ENCODE results near the gene TMEM266.
"Not testable (repeated sequence)": the region's sequence is repeated elsewhere in the genome, so short reads cannot be mapped to it uniquely, and the experiment has no call there.

The TMEM266 gene

DNA sequence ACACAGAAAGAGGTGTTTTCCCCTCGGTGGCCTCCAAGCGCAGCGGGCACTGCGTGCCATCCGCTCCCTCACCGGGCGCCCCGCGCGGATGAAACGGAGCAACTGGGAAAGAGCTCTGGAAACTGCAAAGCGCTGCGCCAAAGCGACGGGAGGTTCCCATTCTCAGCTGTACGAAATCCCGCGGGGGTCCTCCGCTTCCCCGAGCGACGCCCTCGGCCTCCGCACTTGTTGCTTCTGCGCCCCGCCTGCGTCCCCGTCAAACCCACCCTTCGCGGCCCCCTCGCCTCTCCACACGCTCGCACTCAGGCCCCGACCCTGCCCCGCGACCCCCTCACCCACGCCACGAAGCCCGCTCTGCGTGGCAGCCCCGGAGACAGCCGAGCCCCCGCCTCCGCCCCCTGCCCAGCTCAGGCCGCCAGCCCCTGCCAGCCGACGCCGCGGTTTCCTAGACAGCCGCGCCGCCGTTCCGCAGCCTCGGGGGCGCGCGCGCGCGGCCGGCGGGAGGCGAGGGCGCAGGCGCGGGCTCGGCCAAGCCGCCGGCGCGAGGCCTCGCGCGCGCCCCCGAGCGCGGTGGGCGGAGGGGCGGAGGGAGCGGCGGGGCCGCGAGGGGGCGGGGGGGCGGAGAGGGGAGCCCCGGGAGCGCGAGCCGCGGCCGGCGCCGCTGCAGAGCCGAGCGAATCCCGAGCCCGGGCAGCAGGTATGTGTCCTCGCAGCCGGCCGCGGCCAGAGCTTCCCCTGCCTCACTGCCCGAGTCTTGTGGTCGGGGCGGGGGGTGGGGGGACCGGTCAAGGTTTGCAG is at the start of gene TMEM266:
TSS of gene TMEM266 (plus strand) at position 666 of the 798 bp plus-strand sequence. CDS start 74,279 bp downstream, outside the sequence.
- DNase-seq: no peak

DNA sequence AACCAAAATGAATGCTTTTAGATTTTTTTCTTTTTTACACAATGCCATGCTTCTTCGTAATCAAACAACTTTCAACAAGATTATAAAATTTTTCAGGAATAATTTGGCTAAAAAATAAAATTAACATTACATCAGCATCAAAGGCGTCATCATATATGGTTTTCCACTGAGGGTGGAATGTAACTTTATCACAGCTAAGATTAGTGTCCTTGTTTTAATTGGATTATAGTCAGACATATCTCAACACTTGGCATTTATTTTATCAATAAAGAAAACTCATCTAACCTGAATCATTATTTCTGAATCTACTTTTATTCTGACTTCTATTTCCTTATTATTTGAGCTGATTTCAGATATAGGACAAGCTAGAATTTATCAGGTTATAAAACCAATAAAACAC is 49.2 kb upstream of the TMEM266 start:
- no peak for DNase-seq

- no peak for DNase-seq
Measured at GRCh38 chr15:76011627-76012551, 47.9 kb upstream of the TMEM266 start, which contains the start of gene NRG4. Gene NRG4 (minus strand): TSS chr15:76012424. CDS start chr15:76011230, 1,194 bp downstream.

DNA sequence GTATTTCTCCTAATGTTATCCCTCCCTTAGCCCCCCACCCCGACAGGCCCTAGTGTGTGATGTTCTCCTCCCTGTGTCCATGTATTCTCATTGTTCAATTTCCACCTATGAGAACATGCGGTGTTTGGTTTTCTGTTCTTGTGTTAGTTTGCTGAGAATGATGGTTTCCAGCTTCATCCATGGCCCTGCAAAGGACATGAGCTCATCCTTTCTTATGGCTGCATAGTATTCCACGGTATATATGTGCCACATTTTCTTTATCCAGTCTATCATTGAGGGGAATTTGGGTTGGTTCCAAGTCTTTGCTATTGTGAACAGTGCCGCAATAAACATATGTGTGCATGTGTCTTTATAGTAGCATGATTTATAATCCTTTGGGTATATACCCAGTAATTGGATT is 46.3 kb upstream of the TMEM266 start:
- DNase-seq: not testable (repeated sequence)

GRCh38 chr15:76024021-76024768 is 35.6 kb upstream of the TMEM266 start:
- no peak for DNase-seq

- DNase-seq: no peak
Measured at GRCh38 chr15:76032046-76032445, 27.7 kb upstream of the TMEM266 start.

- DNase-seq: no peak
Measured at GRCh38 chr15:76033438-76033837, 26.3 kb upstream of the TMEM266 start.

GRCh38 chr15:76034111-76034510 is 25.7 kb upstream of the TMEM266 start:
- no peak for DNase-seq

- DNase-seq: no peak
Measured at GRCh38 chr15:76035593-76035992, 24.2 kb upstream of the TMEM266 start.

DNA sequence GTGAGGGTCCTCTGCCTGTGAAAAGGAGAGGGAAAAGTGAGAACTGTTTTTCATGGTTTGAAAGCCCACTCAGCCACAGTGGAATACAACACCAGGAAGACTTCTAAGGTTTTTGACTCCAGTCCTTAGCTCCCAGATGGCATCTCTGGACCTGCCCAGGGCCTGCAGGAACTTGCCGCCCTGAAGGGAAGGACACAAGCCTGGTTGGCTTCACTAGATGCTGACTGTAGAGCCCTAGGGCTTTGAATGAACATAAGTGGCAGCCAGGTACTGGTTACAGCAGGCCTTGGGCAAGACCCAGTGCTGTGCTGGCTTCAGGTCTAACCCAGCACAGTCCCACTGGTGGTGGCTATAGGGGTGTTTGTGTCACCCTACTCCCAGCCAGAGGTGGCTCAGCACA is 21.3 kb upstream of the TMEM266 start:
- no peak for DNase-seq

GRCh38 chr15:76054201-76054600 is 5.6 kb upstream of the TMEM266 start:
- not testable (repeated sequence) for DNase-seq

DNA sequence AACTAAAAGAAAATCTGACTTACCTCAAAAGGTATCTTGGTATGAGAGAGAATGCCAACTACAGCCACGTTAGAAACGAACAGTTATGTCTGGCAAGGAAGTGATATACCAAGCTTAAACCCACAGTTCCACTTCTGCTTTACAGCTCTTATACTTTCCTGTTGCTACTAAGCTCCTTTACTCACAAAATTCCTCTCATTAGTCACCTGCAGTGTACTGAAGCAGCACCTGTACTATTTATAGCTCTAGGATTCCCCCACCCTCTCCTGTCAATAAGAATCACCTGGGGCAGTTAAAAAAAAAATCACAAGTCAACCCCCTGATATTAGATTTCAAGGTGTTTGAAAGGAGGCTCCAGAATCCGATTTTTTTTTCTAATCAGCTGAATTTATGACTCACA is 2.9 kb upstream of the TMEM266 start:
- DNase-seq: no peak

DNA sequence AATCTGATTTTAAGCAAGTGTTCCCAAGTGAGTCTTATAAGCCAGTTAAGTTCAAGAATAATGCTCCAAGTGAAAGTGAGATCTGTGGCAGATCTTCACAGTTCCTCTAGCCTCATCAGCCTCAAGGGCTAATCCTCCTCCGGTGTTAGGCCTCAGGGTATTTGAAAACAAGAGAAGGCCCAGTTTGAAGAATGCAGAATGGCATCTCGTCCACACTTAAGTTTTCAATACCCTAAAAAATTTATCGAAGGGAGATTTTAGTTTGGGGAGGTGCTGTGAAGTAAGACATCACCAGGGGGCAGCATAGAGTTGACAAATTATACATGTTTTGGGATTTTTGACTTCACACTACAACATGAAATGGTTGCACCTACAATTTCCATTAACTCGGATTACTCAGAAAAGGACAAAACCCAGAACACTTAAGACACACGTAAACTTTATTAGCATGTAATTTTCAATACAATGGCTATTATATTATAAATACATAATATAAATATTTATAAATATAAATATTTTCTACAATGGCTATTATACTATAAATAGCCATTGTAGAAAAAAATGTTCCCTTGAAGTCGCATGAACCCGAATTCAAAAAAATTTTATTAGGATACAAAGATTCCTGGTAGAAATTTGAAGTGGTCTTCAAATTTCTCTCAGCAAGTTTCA is 2.3 kb upstream of the TMEM266 start:
- DNase-seq: peak; percentile 41

GRCh38 chr15:76058714-76059319 is 968 bp upstream of the TMEM266 start:
- DNase-seq: no peak

- no peak for DNase-seq
Measured at GRCh38 chr15:76060118-76060989, 569 bp downstream of the TMEM266 start.

GRCh38 chr15:76061700-76062099 is 1.9 kb downstream of the TMEM266 start:
- DNase-seq: no peak

DNA sequence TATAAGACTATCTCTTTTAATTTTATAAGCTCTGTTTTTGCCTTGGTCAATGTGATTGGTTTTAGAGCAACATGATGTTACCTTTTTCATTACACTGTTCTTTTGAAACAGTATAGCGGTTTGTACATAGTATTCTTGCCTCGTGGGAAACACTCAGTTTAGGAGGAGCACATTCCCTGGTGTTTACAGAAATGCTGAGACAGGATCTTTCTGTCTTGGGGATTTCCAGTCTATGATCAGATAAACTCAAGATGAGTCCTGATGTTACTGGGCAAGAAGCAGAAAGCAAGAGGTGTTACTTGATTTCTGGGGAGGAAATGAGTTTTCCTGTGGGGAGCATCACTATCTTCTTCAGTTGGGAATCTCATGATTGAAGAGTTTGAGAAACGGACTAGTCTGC is 2.5 kb downstream of the TMEM266 start:
- DNase-seq: no peak

DNA sequence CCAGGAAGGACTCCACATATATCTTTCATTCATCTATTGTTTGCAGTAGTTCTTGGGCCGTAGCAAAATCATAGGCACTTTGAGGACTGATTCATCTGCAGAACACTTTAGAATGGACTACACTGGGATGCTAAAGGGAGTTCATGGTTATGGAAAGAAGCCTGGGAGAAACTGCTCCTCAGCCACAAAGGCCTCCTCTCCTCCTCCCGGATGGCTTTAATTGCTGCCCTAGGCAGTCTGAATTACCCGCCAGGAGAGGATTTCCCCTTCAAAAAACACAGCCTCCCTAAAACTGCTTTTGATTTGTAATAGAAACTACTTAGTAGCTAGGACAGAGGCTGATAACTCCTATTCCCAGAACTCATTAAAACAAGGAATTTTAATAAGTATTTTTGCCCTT is 4.6 kb downstream of the TMEM266 start:
- DNase-seq: no peak

GRCh38 chr15:76065245-76065644 is 5.5 kb downstream of the TMEM266 start:
- DNase-seq: no peak

DNA sequence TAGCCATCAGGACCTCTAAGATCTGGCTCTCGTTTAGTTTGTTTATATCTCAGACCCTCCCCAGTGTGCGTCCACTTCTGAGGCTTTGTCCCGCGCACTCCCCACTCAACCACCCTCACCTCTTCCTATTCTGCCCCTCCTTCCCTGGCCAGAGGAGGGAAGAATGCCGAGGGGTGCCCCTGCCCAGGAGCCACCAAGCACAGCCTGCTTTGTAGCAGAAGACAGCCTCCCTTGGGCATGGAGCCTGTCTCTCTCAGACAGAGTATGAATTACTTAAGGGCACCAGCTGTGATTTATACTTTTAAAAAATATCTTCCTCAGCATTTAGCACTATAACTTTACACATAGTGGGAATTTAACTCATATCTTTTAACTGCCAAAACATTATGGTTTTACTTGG is 6.0 kb downstream of the TMEM266 start:
- no peak for DNase-seq

DNA sequence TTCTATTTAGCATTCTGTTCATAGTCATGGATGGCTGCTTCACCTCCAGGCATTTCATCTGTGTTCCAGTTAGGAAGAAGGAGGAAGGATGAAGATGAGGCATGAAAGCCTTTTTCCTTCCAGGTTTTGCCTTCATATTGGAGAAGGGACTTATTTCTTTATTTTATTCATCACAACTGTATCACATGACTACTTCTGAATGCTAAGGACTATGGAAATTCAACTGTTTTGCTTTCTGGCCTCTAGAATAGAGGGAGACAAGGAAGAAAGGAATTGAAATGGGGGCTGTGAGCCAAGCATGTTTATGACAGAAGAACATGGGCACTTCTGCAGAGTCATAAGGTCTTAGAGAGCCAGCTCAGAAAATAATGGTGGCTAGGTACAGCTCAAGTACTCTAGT is 10.4 kb downstream of the TMEM266 start:
- DNase-seq: no peak
